ENCODE measurements around the gene NEDD9. TPM values are rescaled to one million over a fixed set of nuclear protein-coding genes. Genes with fewer than 3 reads are reported as not detected.

Gene NEDD9
- polyA plus RNA-seq, 3 donors: 62.1 to 75.8 (median 67.3) TPM

DNA sequence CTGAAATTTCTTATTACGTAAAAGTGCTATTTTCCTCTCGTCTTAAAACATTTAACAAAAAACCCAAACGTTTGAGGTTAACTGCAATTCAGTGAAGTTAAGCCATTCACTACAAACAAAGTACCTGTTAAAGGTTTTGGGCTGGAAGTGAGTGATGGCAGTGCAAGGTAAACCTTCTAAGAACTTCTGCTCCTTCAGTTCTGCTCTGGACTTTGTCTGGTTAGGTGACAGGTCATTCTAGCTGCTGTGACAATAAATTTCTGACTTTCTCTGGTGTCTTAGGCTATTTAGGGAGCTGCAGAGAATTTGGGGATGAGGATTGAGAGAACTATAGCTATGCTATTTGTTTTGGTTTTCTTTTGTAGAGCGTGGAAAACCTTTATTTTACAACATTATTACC is 36.5 kb upstream of the NEDD9 start:
- no peak for DNase-seq

GRCh38 chr6:11266926-11267325 is 34.5 kb upstream of the NEDD9 start:
- no peak for DNase-seq

- DNase-seq: no peak
Observed at GRCh38 chr6:11265932-11266331, 33.5 kb upstream of the NEDD9 start.

GRCh38 chr6:11264100-11264499 is 31.6 kb upstream of the NEDD9 start:
- DNase-seq: no peak

- DNase-seq: peak; percentile 83
Observed at GRCh38 chr6:11263291-11263775, 30.9 kb upstream of the NEDD9 start.

GRCh38 chr6:11262242-11262641 is 29.8 kb upstream of the NEDD9 start:
- DNase-seq: no peak

GRCh38 chr6:11260249-11261038 is 28.0 kb upstream of the NEDD9 start:
- DNase-seq: no peak

DNA sequence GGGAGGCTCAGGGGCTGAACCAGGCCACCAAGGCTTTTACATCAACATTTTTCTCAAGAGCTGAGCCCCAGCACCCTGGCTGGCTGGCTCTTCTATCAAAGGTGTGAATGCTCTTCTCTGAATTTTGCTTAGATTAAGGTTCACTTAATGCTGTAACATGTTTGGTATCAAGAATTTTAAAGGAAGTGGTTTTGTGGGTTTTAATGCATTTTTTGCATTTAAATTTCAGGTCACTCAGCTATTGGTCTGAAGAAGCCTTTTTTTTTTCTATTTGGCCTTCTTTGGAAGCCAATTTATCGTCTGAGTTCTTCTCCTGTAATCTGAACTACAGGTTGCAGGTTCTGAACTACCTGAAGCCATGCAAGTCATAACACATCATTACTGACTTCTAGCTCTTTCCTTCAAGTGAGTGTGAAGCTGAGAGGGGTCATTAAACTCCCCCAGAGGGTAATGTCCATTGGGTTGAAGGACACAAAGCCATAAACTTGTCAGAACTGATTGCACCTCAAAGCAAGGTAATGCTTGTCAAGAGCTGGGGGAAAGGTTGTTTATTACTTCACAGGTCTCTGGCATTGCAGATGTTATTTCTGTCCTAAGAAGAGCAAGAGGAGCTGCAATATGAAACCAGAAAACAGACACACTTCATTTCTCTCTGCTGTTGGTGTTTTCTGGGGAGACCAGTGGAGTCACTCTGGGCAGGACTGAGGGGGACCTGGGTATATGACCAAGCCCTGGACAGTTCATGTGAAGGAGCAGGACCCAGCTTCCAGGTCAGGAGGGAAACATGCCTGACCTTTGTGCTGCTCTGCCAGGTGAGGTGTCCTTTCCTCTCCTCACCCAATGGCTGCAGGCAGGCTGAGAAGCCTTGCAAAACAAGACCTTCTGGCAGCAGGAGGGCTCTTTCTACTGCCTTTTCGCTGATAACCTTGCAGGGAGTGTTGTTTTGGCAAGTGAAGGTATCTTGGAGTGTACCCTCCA is 26.1 kb upstream of the NEDD9 start:
- DNase-seq: no peak

- DNase-seq: no peak
Observed at GRCh38 chr6:11255610-11256009, 23.1 kb upstream of the NEDD9 start.

DNA sequence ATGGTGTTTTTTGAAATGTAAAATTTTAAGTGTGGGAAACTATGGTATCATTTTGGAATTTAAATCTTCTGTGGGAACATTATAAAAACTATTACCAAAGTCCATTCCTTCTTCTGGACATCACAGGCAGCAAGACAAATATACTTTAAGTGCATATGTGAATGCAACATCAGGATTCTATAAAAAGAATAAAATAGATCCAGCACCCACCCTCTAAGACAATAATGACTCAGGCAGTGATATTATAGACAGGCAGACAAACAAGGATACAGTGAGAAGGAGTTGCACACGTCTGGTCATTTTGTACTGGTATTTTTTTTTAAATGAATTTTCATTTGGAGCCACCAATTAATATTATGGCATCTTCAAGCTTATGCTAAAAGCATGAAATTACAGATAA is 21.1 kb upstream of the NEDD9 start:
- DNase-seq: no peak

- DNase-seq: no peak
Observed at GRCh38 chr6:11251553-11252360, 19.3 kb upstream of the NEDD9 start.

GRCh38 chr6:11250108-11250507 is 17.6 kb upstream of the NEDD9 start:
- DNase-seq: no peak

GRCh38 chr6:11248974-11249761 is 16.7 kb upstream of the NEDD9 start:
- DNase-seq: no peak

- DNase-seq: no peak
Observed at GRCh38 chr6:11246722-11247121, 14.3 kb upstream of the NEDD9 start.

DNA sequence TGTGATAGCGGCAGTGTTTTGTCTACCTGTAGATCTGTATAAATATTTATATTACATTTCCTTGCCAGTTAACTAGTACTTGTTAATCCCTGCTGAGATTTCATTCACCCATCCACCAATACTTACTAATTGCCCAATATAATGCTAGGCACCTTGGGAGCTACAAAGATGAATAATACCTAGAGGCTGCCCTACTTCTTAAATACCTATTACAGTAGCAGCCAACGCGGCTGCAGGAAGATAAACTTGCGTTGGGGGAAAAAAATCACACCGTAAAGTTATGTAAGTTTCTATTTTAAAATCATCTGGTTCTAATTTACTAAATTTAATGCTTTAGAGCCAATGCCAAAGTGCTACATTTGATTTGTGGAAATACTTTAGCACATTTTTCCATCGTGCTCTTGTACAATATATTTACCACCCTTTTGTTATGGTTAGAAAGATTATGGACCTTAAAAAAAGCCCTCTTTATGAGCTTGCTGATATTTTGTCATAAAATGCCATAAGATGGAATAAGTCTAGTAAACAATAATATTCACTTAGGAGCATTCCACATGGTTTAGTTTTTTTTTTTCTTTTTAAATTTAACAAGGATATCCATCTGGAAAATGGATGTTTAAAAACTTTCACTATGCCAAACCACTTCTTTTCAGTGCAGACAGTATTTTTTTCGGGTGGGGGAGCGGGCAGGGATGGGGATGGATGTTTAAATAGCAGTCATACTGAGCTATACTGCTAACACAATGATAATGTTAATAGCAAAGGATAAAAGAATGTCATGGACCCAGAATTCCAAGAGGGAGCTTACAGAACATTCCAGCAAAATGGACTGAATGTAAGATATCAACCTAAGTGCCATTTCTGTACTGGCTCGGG is 13.2 kb upstream of the NEDD9 start:
- no peak for DNase-seq

GRCh38 chr6:11244387-11245126 is 12.1 kb upstream of the NEDD9 start:
- DNase-seq: no peak

DNA sequence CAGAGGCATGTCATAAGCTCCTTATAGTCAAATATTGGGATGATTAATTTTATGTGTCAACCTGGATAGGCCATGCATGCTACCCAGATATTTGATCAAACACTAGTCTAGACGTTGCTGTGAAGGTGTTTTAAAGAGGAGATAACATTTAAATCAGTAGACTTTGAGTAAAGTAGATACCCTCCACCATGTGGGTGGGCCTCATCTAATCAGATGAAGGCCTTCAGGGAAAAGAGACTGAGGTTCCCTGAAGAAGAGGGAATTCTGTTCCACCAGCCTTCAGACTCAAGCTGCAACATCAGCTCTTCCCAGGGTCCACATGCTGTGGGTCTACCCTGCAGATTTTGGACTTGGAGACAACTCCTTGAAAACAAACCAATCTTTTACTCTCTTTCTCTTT is 11.4 kb upstream of the NEDD9 start:
- DNase-seq: no peak

- no peak for DNase-seq
Observed at GRCh38 chr6:11242711-11243110, 10.2 kb upstream of the NEDD9 start.

GRCh38 chr6:11241793-11242201 is 9.3 kb upstream of the NEDD9 start:
- no peak for DNase-seq

All from renal pelvis (tissue), 4 donors.